ENCODE data around the gene C10orf95.
A peak's percentile ranks its signal among the peaks of the same experiment; 100 is the strongest.
"Not testable (repeated sequence)": the region's sequence is repeated elsewhere in the genome, so short reads cannot be mapped to it uniquely, and the experiment has no call there.

Gene C10orf95

DNA sequence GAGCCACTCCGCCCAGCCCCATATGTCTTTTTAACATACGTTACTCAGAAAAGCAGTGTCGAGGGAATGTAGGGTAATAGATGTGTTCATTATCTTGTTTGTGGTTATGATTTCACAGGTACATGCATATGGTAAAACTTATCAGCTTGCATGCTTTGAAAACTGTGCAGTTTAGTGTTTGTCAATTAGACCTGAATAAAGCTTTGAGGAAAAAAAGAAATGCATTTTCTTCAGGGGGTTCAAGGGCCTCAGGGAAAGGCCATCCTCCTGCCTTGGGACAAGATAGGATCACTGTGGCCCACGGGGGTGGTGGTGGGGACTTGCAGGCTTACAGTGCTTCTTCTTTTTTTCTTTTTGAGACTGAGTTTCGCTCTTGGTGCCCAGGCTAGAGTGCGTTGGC is 16.0 kb upstream of the C10orf95 start:
- FAIRE-seq, result no peak
- DNase-seq (ENCODE audit: extremely low spot score, insufficient read length, low read depth), result no peak

DNA sequence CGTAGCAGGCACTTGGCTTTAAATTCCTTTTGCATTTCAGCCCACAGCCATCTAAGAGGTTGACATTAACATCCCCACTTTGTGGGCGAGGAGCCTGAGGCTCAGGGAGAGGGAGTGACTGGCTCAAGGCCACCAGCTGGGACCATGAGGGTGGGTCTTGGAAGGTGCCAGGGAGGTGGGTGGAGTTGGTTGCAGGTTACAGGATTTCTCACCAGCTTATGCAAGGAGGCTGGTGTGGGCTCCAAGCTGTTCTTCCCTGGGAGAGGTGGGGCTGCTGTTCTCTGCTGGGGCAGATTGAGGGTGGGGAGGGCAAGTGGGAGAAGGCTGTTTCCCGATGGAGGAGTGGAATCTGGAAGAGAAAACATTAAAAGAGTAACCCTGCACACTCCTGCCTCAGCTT is 14.1 kb upstream of the C10orf95 start:
- DNase-seq (ENCODE audit: extremely low spot score, insufficient read length, low read depth), result no peak
- no peak for FAIRE-seq

DNA sequence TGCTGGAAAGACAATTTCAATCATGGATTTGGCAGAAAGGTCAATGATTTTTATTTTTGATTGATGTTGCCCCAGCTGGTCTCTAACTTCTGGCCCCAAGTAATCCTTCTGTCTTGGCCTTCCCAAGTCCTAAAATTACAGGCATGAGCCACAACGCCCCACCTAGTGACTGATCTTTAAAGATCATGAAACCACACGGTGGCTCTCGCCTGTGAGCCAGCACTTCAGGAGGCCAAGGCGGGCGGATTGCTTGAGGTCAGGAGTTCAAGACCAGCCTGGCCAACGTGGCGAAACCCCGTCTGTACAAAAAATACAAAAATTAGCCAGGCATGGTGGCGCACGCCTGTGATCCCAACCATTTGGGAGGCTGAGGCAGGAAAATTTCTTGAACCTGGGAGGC is 12.6 kb upstream of the C10orf95 start:
- FAIRE-seq (no peak), DNase-seq (ENCODE audit: extremely low spot score, insufficient read length, low read depth) (no peak)

- DNase-seq (ENCODE audit: extremely low spot score, insufficient read length, low read depth) (no peak), FAIRE-seq (no peak)
Observed at GRCh38 chr10:102462512-102463054, 11.2 kb upstream of the C10orf95 start.

DNA sequence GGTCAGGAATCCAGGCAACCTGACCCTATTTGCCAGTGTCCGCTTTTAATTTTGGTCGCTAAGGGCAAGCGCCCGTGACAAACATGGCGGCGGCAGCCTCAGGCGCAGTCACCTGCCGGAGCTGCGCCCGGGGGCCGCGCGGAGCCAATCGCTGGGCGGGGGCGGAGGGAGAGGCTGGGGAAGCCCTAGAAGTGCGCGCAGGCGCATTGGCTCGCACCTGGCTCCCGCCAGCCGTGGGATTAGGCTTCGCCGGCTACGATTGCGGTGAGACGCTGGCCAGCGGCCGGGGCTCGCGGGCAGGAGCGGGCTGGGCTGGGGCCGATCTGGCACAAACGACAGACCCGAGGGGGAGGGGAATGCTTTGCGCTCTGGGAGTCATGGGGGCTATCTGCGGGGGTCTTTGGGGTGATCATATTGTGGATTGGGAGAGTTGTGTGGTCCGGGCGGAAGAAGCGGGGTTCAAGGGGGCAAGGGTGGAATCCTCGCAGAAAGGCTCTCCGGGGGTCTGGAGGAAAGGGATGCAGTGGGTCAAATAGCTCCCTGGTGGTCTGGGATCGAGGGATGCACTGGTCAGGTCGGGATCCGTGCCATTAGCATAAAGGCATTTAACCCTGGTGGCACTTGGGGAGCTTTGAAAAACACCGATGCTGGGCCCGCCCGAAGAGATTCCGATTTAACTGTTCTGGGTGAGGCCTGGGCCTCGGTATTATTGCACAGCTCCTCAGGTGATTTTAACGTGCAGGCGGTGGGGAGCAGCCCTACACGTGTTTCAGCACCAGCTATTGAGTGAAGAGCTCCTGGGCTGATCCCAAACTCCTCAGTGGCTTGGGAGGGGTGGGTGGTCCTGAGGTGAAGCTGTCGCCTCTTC is 10.1 kb upstream of the C10orf95 start:
- DNase-seq (ENCODE audit: extremely low spot score, insufficient read length, low read depth) (peak; percentile 99), FAIRE-seq (peak; percentile 81)

DNA sequence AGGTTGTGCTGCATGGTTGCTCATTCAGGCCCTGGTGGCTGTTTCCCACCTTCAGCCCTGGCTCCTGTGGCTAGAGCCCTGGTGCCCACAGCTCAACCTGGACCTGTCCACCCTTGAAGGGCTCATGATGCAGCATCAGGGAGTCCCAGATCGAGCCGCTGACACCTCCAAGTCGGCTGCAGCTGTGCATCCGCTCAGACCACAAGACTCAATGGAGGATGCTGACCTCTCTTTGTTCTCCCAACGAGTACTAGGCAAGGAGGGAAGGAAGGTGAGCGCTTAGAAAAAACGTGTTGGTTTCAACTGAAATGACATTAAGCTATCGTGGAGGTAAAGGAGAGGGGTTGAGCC is 9.5 kb upstream of the C10orf95 start:
- no peak for DNase-seq (ENCODE audit: extremely low spot score, insufficient read length, low read depth)
- FAIRE-seq, result no peak

- no peak for FAIRE-seq
- DNase-seq (ENCODE audit: extremely low spot score, insufficient read length, low read depth), result no peak
Observed at GRCh38 chr10:102458656-102459055, 7.3 kb upstream of the C10orf95 start.

DNA sequence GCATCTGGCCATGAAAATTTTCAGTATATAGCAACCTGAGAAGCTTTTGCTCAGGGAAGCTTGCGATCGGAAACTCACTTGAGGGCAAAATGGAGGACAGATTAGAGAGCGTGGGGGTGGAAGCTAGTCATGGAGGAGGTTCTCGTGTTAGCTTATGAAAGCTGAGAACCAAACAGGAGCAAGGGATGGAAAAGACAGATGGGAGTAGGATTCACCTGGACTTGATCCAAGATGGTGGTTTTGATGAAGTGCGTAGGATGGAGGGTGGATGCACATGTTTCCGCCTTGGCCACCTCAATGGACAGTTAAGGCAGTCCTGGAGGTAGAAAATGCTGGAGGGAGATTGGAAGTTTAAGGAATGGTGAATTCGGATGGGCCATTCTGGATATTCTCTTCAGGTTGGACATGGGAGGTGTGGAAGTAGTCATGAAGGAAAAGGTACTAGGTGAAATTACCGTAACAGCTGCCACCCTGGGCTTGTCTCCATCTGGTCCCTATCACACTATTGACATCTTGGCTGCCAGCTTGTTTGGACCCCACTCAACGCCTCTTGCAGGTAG is 6.3 kb upstream of the C10orf95 start:
- no peak for DNase-seq (ENCODE audit: extremely low spot score, insufficient read length, low read depth)
- FAIRE-seq, result no peak

DNA sequence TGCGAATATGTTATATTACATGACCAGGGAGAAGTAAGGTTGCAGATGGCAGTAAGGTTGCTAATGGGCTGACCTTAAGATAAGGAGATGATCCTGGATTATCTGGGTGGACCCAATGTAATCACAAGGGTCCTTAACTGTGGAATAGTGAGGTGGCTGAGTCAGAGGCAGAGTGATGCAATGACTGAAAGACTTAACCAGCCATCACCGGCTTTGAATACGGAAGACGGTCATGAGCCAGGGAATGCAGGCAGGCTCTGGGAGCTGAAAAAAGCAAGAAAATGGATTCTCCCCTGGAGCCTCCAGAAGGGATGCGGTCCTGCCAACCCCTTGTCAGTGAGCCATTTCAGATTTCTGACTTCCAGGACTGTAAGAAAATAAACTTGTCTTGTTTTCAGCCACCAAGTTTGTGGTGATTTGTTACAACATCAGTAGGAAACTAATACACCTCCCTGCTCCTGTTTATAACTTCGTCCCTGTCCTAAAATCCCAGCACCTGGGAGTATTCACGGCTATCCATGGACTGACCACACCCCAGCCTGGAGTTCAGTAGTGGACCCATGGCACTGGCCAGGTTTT is 4.6 kb upstream of the C10orf95 start:
- no peak for DNase-seq (ENCODE audit: extremely low spot score, insufficient read length, low read depth)
- no peak for FAIRE-seq

DNA sequence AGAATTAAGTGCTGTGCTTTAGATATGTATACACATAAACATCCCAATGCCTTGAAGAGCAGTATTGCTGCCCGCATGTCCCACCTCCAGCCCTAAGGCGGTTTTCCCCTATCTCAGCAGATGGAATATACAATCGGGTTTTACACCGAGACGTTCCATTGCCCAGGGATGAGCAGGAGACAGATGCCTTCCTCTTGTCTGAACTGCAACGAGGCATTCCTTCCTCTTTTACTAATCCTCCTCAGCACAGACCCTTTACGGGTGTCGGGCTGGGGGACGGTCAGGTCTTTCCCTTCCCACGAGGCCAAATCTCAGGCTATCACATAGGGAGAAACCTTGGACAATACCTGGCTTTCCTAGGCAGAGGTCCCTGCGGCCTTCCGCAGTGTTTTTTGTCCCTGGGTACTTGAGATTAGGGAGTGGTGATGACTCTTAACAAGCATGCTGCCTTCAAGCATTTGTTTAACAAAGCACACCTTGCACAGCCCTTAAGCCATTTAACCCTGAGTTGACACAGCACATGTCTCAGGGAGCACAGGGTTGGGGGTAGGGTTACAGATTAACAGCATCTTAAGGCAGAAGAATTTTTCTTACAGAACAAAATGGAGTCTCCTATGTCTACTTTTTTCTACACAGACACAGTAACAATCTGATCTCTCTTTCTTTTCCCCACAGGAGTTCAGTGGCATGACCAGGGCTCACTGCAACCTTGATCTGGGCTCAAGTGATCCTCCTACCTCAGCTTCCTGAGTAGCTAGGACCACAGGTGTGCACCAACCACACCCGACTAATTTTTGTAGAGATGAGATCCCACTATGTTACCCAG is 3.5 kb upstream of the C10orf95 start:
- not testable (repeated sequence) for DNase-seq (ENCODE audit: extremely low spot score, insufficient read length, low read depth); FAIRE-seq

DNA sequence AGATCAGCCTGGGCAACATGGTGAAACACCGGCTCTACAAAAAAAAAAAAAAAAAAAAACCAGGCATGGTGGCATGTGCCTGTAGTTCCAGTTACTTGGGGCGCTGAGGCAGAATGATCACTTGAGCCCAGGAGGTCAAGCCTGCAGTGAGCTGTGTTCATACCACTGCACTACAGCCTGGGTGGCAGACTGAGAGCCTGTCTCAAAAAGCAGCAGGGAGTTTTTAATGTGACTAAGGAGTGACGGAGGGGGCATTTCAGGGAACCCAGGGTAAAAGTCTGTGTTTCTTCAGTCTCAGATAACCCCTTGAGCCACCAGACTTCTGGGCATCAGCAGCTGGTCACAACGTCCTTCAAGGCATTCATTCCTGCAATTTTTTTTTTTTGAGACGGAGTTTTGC is 2.2 kb upstream of the C10orf95 start:
- DNase-seq (ENCODE audit: extremely low spot score, insufficient read length, low read depth) (no peak), FAIRE-seq (no peak)

- no peak for DNase-seq (ENCODE audit: extremely low spot score, insufficient read length, low read depth)
- FAIRE-seq, result no peak
Observed at GRCh38 chr10:102452672-102453340, 1.5 kb upstream of the C10orf95 start.

- FAIRE-seq (peak; percentile 88), DNase-seq (ENCODE audit: extremely low spot score, insufficient read length, low read depth) (peak; percentile 86)
Observed at GRCh38 chr10:102450374-102451104, 804 bp downstream of the C10orf95 start.

DNA sequence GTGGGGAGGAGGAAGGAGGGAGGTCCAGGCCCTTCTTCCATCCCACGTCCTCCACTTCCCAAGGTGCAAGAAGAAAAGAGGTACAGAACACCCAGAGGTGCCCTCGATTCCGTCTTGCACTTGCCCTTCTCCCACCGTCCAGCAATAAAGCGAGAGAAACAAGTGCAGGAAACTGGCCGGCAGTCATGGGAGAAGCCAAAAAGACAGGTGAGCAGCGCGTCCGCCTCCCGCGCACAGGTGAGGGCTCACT is 1.3 kb downstream of the C10orf95 start:
- FAIRE-seq (no peak), DNase-seq (ENCODE audit: extremely low spot score, insufficient read length, low read depth) (no peak)

DNA sequence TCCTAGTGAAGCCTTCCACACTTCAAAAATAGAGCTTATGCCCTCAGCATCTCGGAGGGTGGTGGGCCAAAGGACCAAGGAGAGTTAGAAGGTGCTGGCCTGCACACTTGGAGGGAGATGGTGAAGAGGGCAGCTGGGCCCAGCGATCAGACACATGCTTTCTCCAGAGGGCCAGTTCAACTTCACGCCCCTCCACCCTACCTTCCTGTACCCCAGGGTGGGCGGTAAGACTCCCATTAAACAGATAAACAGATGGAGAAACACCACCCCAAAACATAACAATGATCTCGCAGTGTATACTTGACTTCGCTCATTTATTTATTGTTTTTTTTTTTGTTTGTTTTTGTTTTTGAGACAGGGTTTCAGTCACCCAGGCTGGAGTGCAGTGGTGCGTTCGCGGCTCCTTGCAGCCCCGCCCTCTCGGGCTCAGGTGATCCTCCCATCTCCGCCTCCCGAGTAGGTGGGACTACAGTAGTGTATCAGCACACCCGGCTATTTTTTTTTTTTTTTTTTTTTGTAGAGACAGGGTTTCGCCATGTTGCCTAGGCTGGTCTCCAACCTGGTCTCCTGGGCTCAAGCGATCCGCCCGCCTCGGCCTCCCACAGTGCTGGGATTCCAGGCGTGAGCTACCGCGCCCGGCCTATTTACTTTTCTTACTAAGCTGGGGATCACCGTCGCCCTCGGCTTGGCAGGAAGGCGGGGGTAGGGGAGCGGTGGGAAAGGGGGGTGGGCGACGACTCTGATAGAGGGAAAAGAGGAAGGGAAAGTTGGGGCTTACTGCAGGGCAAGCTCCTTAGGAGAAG is 1.8 kb downstream of the C10orf95 start:
- DNase-seq (ENCODE audit: extremely low spot score, insufficient read length, low read depth) (no peak), FAIRE-seq (peak; percentile 86)

GRCh38 chr10:102444851-102445250 is 6.5 kb downstream of the C10orf95 start:
- FAIRE-seq (no peak), DNase-seq (ENCODE audit: extremely low spot score, insufficient read length, low read depth) (no peak)

GRCh38 chr10:102438374-102438773 is 13.0 kb downstream of the C10orf95 start:
- DNase-seq (ENCODE audit: extremely low spot score, insufficient read length, low read depth), result no peak
- FAIRE-seq, result no peak

DNA sequence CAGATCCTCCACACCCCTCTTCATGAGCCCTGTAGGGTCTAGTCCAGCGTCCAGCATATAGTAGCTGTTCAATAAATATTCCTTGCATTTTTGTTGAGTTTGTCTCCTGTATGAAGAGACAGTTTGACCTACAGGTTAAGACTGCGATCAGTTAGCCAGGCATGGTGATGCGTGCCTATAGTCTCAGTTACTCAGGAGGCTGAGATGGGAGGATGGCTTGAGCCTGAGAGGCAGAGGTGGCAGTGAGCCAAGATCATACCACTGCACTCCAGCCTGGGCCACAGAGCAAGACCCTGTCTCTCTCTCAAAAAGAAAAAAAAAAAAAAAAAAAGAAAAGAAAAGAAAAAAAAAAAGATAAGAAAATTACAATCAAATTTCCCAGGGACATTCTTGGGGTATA is 13.8 kb downstream of the C10orf95 start:
- DNase-seq (ENCODE audit: extremely low spot score, insufficient read length, low read depth), result no peak
- FAIRE-seq, result no peak

DNA sequence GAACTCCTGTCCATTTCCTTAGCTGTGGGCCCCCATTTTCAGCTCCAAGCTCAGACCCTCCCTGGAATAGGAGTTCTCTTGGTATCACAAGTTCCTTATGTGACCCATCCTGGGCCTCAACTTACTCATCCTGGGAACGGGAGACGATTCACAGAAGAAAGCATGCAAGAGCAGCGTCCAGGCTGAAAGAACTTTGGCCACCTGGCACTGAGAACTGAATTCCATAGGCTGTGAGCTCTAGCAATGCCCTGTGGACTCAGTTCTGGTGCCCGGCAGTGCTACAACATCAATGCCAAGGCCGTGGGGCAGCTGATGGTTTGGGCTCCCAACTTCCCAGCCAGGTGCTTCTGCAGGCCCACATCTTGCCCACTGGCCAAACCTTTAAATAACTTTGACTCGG is 15.0 kb downstream of the C10orf95 start:
- DNase-seq (ENCODE audit: extremely low spot score, insufficient read length, low read depth), result no peak
- FAIRE-seq, result no peak
